Fibroblast of mammary gland (primary cell): Measurements from ENCODE around the gene DSCAML1.

Experiments
- DNase-seq: peaks from one replicate; pipeline ENCODE4 v3.0.0-alpha.2; 2010; ENCODE audit warnings: low read depth
- H3K4me3 ChIP-seq: 2 replicates; pipeline ENCODE4 v1.5.1; 2011; ENCODE audit warnings: low read depth, mild to moderate bottlenecking, low read length, moderate library complexity; ENCODE audit not compliant: control insufficient read depth
- TF ChIP-seq, protein P1 (sequence below): conservative IDR thresholded peaks from 2 replicates; pipeline ENCODE4 v1.5.1; 2011; ENCODE audit warnings: low read depth, low read length, inconsistent platforms; ENCODE audit not compliant: control insufficient read depth, insufficient read depth

Gene DSCAML1

DNA sequence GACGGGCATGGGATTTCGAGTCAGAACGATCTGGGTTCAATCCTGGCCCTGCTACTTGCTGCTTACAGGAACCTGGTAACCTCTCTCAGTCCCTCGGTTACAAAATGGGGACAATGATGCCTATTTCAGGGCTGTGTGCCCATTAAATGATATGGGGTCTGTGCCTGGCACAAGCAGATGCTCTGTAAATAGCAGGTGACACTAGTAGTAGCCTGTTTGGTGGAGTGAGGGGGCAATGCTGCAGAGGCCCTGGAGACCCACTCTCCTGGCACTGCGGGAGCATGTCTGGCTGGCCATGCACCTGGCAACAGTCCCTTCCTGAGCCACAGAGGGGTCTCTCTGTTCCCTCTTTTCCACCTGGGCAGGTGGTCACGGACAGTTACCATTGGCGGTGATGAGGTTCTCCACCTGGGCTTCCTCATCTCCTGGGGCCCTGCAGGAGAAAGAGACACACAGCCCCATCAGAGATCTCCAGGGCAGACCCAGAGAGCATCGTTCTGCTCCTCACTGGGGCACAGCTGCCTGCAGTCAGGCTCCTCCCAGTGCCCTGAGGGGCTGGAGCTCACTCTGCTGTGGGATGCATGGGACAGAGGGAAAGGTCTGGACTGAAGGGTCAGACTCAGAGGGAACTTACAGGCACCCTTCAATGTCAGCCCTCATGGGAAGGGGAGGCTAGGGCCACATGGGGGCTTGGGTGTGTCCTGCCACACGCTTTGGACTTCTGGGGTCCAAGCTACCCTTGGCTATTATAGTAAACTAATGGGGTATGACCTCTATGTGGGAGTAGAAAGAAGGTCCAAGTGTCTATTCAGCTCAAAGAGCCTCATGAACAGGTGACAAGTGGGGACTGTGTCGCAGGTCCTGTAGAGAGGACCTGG is 43.2 kb upstream of the DSCAML1 start:
- no peak overlapping the region for H3K4me3 ChIP-seq
- TF ChIP-seq, protein P1, sequence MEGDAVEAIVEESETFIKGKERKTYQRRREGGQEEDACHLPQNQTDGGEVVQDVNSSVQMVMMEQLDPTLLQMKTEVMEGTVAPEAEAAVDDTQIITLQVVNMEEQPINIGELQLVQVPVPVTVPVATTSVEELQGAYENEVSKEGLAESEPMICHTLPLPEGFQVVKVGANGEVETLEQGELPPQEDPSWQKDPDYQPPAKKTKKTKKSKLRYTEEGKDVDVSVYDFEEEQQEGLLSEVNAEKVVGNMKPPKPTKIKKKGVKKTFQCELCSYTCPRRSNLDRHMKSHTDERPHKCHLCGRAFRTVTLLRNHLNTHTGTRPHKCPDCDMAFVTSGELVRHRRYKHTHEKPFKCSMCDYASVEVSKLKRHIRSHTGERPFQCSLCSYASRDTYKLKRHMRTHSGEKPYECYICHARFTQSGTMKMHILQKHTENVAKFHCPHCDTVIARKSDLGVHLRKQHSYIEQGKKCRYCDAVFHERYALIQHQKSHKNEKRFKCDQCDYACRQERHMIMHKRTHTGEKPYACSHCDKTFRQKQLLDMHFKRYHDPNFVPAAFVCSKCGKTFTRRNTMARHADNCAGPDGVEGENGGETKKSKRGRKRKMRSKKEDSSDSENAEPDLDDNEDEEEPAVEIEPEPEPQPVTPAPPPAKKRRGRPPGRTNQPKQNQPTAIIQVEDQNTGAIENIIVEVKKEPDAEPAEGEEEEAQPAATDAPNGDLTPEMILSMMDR, result no peak
- DNase-seq, result no peak

DNA sequence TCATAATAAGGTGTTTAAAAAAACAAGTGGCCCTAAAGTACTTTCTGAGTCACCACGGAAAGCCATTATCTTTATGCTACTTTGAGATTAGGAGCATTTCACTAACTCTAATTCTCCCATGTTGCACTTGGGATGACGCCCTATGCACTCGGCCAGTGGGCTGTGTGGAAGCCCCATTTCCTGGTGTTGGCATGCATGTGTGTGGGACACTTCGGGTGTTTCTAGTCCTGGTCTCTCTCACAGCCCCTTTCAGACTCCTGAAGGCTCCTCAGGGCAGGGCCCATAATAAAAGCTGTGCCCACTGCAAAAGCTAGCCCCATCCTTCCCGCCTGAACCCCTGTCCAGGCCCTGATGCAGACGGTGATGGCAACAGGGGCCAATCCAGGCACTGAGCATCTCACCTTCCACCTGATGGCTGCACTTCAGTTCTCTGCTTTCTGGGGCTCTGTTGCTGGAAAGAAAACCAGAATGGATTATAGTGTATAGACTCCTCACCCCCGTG is 42.4 kb upstream of the DSCAML1 start:
- no peak for DNase-seq
- TF ChIP-seq, protein P1, result no peak
- H3K4me3 ChIP-seq, result no peak overlapping the region

DNA sequence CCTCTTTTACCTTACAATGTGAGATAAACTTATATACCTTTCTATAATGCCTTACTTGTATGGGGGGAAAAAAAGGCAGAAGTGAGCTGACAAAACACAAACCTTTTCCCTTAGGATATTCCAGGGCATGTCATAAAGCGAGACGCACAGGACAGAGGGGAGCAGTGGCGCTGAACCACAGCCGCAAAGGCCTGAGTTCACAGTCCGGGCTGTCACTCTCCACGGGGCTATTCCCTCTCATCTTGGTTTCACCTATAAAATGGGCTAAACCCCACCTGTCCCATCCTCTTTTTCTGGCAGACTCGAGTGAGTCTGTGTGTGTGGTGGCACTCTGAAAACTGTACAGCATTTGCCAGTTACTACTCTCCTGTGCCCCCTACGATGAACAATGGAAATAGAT is 41.9 kb upstream of the DSCAML1 start:
- no peak for DNase-seq
- no peak overlapping the region for H3K4me3 ChIP-seq
- TF ChIP-seq, protein P1, result no peak

DNA sequence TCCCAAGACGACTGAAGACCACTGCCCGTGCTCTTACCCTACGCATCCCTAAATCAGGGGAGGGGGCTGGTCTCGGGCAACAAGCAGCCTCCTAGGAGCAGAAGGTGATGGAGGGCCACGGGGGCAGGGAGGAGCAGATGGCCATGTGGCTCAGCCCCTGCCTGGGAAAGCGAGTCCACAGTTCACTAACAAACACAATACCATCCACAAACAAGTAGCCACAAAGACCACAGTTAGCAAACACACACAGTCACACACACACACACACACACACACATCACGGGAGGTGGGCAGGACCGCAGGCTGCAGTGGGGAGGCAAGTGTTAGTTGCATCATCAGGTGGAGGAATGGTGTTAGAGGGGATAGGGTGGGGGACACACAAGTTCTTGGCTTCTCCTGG is 40.8 kb upstream of the DSCAML1 start:
- DNase-seq, result no peak
- H3K4me3 ChIP-seq, result no peak overlapping the region
- TF ChIP-seq, protein P1, result no peak

DNA sequence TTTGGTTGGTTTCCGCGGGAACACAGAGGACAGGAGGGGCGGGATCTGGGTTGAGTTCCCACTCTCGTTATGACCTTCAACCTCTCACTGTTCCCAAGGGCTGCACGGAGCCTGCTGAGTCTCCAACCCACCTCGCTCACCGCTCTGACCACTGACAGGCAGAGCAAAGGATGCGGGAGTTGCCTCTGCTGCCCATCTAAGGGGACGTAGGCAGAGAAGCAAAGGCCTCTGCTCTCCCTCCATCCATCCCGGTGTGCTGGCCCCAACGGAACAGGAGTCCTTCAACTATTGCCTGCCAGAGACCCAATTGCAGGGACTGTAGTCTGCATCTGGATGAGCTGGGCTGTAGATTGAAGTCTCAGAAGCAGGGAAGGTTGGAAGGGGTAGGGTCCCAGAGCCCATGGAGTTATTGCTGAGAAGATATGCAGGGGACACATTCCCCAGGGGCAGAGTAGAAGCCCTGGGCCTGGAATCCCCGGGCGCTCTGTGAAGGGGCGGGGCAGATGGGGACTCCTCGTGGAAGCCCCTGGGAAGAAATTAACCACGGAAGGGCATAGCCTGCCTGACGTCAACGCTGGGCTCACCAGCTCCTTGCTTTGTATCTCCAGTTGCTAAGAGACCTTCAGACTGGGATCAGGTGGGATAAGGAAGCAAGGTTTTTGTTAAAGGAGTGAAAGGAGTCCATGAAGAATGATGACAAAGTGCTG is 40.2 kb upstream of the DSCAML1 start:
- H3K4me3 ChIP-seq, result no peak overlapping the region
- TF ChIP-seq, protein P1, result no peak
- no peak for DNase-seq

DNA sequence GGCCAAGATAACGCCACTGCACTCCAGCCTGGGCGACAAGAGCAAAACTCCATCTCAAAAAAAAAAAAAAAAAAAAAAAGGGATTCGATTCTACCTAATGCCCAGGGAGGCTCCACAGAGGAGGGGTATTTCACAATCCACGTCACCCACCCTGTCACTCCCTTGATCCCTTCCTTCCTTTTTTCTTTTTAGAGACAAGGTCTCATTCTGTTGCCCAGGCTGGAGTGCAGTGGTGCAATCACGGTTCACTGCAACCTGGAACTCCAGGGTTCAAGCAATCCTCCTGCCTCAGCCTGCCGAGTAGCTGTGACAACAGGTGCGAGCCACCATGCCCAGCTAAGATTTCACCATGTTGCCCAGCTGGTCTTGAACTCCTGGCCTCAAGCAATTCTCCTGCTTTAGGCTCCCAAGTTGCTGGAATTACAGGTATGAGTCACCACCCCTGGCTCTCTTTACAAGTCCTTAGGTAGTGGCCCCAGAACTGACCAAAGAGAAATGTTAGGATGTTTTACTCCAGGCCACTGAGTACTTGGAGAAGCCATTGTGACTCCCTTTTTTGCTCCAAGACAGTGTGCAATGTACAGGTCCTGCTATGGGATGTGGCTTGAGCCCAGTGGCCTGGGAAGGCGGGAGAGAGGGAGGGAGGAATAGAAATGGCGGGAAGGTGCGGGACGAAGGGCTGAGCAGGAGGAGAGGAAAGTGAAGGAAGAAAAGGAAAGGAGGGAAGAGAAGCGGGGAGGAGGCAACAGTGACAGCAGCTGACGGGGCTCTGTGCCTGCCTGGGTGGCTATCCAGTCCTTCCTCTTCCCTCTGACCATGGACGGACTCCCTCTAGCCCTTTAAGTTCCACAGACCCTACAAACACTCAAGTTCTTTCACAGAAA is 39.3 kb upstream of the DSCAML1 start:
- TF ChIP-seq, protein P1, result no peak
- DNase-seq, result no peak
- H3K4me3 ChIP-seq, result no peak overlapping the region
